ENCODE results near the gene PRR12.
"Not testable (repeated sequence)": the region's sequence is repeated elsewhere in the genome, so short reads cannot be mapped to it uniquely, and the experiment has no call there.

PRR12 gene

GRCh38 chr19:49613374-49613773 lies 22.4 kb downstream of the PRR12 start:
- TF ChIP-seq CTCF (IDR thresholded peaks at IDR 0.05; ENCODE audit: low read depth, low read length) (no peak), MYC (IDR thresholded peaks at IDR 0.05; ENCODE audit: low read depth, low read length) (no peak), MAX (IDR thresholded peaks at IDR 0.05; ENCODE audit: low read depth, low read length) (no peak), POLR2A (IDR thresholded peaks at IDR 0.05; ENCODE audit: extremely low read depth, insufficient read length) (no peak)
- H3K4me3 ChIP-seq (ENCODE audit: low read depth, low read length), result no peak overlapping the region
- no peak for DNase-seq (ENCODE audit: low read depth)

- H3K4me3 ChIP-seq (ENCODE audit: low read depth, low read length), result no peak overlapping the region
- peak; percentile 65 for DNase-seq (ENCODE audit: low read depth)
- TF ChIP-seq CTCF (IDR thresholded peaks at IDR 0.05; ENCODE audit: low read depth, low read length) (peak; percentile 9), MYC (IDR thresholded peaks at IDR 0.05; ENCODE audit: low read depth, low read length) (no peak)
These were observed 23.3 kb downstream of the PRR12 start for GRCh38 chr19:49614096-49614833.

- DNase-seq (ENCODE audit: low read depth), result no peak
- TF ChIP-seq CTCF (IDR thresholded peaks at IDR 0.05; ENCODE audit: low read depth, low read length) (no peak), MAX (IDR thresholded peaks at IDR 0.05; ENCODE audit: low read depth, low read length) (no peak), POLR2A (IDR thresholded peaks at IDR 0.05; ENCODE audit: extremely low read depth, insufficient read length) (no peak), MYC (IDR thresholded peaks at IDR 0.05; ENCODE audit: low read depth, low read length) (no peak)
- no peak overlapping the region for H3K4me3 ChIP-seq (ENCODE audit: low read depth, low read length)
These were observed 24.9 kb downstream of the PRR12 start for GRCh38 chr19:49615861-49616260.

- no peak for DNase-seq (ENCODE audit: low read depth)
- TF ChIP-seq MYC (IDR thresholded peaks at IDR 0.05; ENCODE audit: low read depth, low read length) (no peak), POLR2A (IDR thresholded peaks at IDR 0.05; ENCODE audit: extremely low read depth, insufficient read length) (no peak), MAX (IDR thresholded peaks at IDR 0.05; ENCODE audit: low read depth, low read length) (no peak)
These were observed 25.6 kb downstream of the PRR12 start for GRCh38 chr19:49616532-49616931.

GRCh38 chr19:49616945-49617344 lies 26.0 kb downstream of the PRR12 start:
- no peak overlapping the region for H3K4me3 ChIP-seq (ENCODE audit: low read depth, low read length)
- DNase-seq (ENCODE audit: low read depth), result no peak
- no peak for TF ChIP-seq CTCF (IDR thresholded peaks at IDR 0.05; ENCODE audit: low read depth, low read length)
- TF ChIP-seq MYC (IDR thresholded peaks at IDR 0.05; ENCODE audit: low read depth, low read length), result no peak
- TF ChIP-seq MAX (IDR thresholded peaks at IDR 0.05; ENCODE audit: low read depth, low read length), result no peak
- TF ChIP-seq POLR2A (IDR thresholded peaks at IDR 0.05; ENCODE audit: extremely low read depth, insufficient read length), result no peak

More at GRCh38 chr19:49616532-49616931, 25.6 kb downstream of the PRR12 start:
- H3K4me3 ChIP-seq (ENCODE audit: low read depth, low read length), result no peak overlapping the region

GRCh38 chr19:49617860-49618259 lies 26.9 kb downstream of the PRR12 start:
- H3K4me3 ChIP-seq (ENCODE audit: low read depth, low read length); DNase-seq (ENCODE audit: low read depth): not testable (repeated sequence)
